Measurements from ENCODE around the gene WTIP.
A peak's percentile ranks its signal among the peaks of the same experiment; 100 is the strongest.

Gene WTIP

DNA sequence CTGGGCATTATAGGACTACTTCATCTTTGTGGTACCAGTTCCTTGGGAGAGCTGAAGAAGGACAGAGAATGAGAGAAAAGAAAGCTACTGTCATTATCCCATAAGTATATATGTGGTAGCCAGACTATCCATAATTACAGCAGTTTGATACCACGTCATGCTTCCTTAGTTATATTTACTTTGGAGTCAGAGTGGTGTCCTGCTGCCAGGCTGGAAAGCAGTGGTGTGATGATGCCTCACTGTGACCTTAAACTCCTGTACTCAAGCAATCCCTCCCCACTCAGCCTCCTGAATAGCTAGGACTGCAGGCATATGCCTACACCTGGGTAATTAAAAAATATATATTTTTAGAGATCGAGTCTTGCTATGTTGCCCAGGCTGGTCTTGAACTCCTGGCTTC is 57.8 kb downstream of the WTIP start:
- Mint-ChIP-seq H3K4me1 (no peaks in the 10 kb centered on the region), H3K27ac (no peak overlapping the region), H3K36me3 (no peaks in the 10 kb centered on the region), H3K9me3 (peaks cover 5 to 13% of the 10 kb centered on the region in 2 donors), H3K4me3 (no peak overlapping the region), H3K27me3 (peaks cover 31 to 34% of the 10 kb centered on the region in 2 donors)
- DNase-seq (no peak), ATAC-seq (replicated peaks) (no peak)

DNA sequence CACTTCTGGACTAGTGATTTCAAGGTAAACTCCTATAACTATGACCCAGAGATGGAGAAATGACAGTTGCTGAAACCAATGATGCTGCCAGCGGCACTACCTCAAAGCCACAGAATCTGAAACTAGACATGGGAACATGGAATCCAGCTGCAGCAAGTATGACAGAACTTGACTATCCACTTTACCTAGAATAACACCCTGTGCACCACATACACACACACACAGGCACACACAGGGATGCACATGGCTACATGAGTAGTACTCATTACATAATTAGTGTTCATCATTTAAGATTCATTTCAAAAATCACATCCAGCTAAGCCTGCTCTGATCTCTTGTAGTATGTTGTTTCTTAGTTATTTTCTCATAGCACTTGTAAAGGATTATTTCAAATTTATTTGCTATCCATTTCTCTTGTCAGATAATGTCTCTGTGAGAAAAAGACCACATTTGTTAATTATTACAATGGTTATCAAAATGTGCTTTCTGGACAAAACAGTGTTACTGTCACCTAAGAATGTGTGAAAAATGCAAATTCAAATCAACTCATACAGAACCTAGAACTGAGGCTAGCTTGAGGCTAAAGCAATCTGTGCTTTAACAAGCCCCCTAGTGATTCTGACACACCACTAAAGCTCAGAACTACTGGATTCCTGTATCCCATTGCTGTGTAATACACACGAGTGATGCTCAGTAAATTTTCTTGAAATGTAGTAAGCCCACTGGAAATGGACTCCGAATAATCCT is 59.4 kb downstream of the WTIP start:
- no peak overlapping the region for H3K27ac Mint-ChIP-seq
- H3K9me3 Mint-ChIP-seq = peaks cover 5 to 13% of the 10 kb centered on the region in 2 donors
- H3K4me3 Mint-ChIP-seq = no peak overlapping the region
- DNase-seq = no peak
- ATAC-seq (replicated peaks) = no peak
- no peaks in the 10 kb centered on the region for H3K4me1 Mint-ChIP-seq
- no peaks in the 10 kb centered on the region for H3K36me3 Mint-ChIP-seq
- peaks cover 21 to 23% of the 10 kb centered on the region in 2 donors for H3K27me3 Mint-ChIP-seq

DNA sequence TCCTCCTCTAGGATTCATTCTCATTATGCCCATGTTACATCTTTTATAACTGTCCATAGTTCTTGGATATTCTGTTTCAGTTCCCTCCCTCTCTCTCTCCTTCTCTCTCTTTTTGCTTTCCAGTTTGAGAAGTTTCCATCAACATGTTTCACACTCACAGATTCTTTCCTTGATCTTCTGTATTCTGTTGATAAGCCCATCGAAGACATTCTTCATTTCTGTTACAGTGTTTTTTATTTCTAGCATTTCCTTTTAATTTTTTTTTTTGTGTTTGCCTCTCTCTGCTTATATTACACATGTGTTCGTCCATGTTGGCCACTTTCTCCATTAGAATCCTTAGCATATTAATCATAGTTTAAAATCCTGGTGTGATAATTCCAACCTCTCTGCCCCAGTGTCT is 68.3 kb downstream of the WTIP start:
- DNase-seq (no peak), ATAC-seq (replicated peaks) (no peak)
- no peaks in the 10 kb centered on the region for H3K4me1 Mint-ChIP-seq
- H3K27me3 Mint-ChIP-seq = peaks cover 16 to 27% of the 10 kb centered on the region in 2 donors
- H3K4me3 Mint-ChIP-seq = no peak overlapping the region
- H3K27ac Mint-ChIP-seq = no peak overlapping the region
- no peaks in the 10 kb centered on the region for H3K36me3 Mint-ChIP-seq
- H3K9me3 Mint-ChIP-seq = peaks cover 13 to 20% of the 10 kb centered on the region in 2 donors

DNA sequence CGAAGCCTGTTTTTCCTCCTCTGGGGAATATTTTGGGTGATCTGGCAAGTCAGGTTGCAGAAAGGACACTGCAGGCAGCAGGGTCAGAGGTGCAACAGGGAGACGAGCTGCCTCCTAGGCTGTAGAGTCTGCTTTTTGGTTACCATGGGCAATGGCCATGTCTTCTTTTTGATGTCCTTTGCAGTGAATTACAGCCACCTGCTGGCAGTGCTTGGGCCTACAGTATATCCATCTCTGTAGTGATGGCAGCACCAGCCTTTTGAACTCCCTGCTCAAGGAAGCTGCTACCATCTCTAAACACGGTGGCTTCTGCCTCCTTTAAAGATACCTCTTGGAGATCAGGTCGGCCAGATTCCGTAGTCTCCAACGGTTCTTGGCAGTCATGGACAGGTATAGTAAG is 73.9 kb downstream of the WTIP start:
- H3K9me3 Mint-ChIP-seq = peaks cover 1% of the 10 kb centered on the region in 2 donors
- H3K4me3 Mint-ChIP-seq = no peak overlapping the region
- no peak for DNase-seq
- no peaks in the 10 kb centered on the region for H3K4me1 Mint-ChIP-seq
- no peaks in the 10 kb centered on the region for H3K36me3 Mint-ChIP-seq
- peaks cover 41 to 59% of the 10 kb centered on the region in 2 donors for H3K27me3 Mint-ChIP-seq
- H3K27ac Mint-ChIP-seq = no peak overlapping the region
- peak; percentile 39 to 41 for ATAC-seq (replicated peaks)

GRCh38 chr19:34556488-34556887 is 74.9 kb downstream of the WTIP start:
- no peaks in the 10 kb centered on the region for H3K4me1 Mint-ChIP-seq
- peaks cover 41 to 59% of the 10 kb centered on the region in 2 donors for H3K27me3 Mint-ChIP-seq
- DNase-seq = no peak
- no peaks in the 10 kb centered on the region for H3K36me3 Mint-ChIP-seq
- ATAC-seq (replicated peaks) = peak; percentile 33 to 47
- H3K4me3 Mint-ChIP-seq = no peak overlapping the region
- peaks cover 0 to 1% of the 10 kb centered on the region in 2 donors for H3K9me3 Mint-ChIP-seq
- H3K27ac Mint-ChIP-seq = no peak overlapping the region

DNA sequence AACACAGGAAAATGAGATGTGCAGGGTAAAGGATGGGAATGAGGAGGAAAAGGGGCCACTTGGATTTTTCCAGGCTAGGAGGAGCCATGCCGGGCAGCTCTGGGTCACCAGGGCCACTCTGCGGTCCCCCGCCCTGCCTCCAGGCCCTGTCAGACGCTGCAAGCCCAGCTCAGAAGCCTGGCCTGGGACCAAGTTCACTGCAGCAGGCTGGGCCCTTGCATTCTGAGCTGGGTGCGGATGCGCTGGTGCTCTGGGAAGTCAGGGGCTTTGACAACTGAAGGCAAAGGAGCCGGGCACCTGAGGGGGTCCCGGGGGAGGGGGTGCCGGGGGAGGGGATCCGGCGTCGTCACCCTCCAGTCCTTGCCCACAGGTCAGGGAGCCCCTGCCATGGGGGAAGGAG is 77.5 kb downstream of the WTIP start:
- no peak for ATAC-seq (replicated peaks)
- Mint-ChIP-seq H3K9me3 (peaks cover 6% of the 10 kb centered on the region in 2 donors), H3K4me3 (no peak overlapping the region), H3K27me3 (peaks cover 34 to 52% of the 10 kb centered on the region in 2 donors), H3K36me3 (no peaks in the 10 kb centered on the region), H3K4me1 (no peaks in the 10 kb centered on the region), H3K27ac (no peak overlapping the region)
- DNase-seq = no peak

- ATAC-seq (replicated peaks) = no peak
Observed at GRCh38 chr19:34560229-34560628, 78.7 kb downstream of the WTIP start.

More at GRCh38 chr19:34560229-34560628, 78.7 kb downstream of the WTIP start:
- DNase-seq = no peak
- Mint-ChIP-seq H3K4me3 (no peak overlapping the region), H3K27me3 (peaks cover 27 to 40% of the 10 kb centered on the region in 2 donors), H3K27ac (no peak overlapping the region), H3K36me3 (no peaks in the 10 kb centered on the region), H3K9me3 (peaks cover 8 to 9% of the 10 kb centered on the region in 2 donors), H3K4me1 (no peaks in the 10 kb centered on the region)
